Right renal pelvis (tissue), 4 donors: Measurements from ENCODE around the gene GPR27. TPM values are rescaled to one million over a fixed set of nuclear protein-coding genes. Genes with fewer than 3 reads are reported as not detected.
A peak's percentile ranks its signal among the peaks of the same experiment; 100 is the strongest.

Experiments
- DNase-seq, 4 donors: peaks; one replicate each; pipeline ENCODE4 v3.0.0-alpha.2; 2013; ENCODE audit warnings: low read depth in 4 of 4, low spot score in 3 of 4, missing footprints in 1 of 4
- polyA plus RNA-seq, 4 donors: library from polyadenylated mRNA; unstranded; fragments of 120-200 nt; gene quantifications; one replicate each; pipeline ENCODE4 v1.2.1, GENCODE V29; 2013; ENCODE audit not compliant: insufficient read length in 4 of 4

The GPR27 gene
- polyA plus RNA-seq, 4 donors = 9.2 to 10.4 (median 9.7) TPM

- no peak for DNase-seq
Measured at GRCh38 chr3:71784201-71784913, 30.7 kb downstream of the GPR27 start.

DNA sequence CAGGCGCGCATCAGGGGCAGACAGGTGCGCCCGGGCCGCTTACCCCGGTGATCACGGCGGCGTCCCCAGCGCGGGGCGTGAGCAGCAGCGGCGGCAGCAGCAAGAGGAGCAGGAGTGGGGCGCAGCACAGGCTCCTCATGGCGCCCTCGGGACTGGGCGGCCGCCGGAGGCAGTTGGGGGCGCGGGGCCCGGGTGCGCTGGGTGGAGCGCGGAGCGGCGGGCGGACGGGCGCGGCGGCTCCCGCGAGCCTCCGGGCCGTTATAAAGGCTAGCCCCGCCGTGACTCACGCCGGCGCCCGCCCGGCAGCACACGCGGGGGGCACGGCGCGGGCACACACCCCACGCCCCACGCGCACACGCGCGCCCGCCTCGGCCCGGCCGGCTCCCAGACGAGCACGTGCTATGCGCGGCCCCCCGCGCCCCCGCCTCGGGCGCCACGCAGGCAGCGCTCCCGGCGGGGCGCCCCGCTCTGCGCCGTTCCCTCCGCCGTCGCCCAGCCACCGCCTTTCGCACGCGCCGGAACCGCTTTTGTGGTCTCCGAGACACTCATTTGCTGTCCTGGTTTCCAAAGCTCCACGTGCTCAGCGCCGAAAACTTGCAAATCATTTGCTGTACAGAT lies 31.4 kb downstream of the GPR27 start, which contains the start of gene PROK2:
PROK2 (minus strand) TSS at position 235 of the 618 bp plus-strand sequence; CDS start at position 139, 96 bp downstream.
- DNase-seq = peak in 1 of 4 donors; percentile 21

DNA sequence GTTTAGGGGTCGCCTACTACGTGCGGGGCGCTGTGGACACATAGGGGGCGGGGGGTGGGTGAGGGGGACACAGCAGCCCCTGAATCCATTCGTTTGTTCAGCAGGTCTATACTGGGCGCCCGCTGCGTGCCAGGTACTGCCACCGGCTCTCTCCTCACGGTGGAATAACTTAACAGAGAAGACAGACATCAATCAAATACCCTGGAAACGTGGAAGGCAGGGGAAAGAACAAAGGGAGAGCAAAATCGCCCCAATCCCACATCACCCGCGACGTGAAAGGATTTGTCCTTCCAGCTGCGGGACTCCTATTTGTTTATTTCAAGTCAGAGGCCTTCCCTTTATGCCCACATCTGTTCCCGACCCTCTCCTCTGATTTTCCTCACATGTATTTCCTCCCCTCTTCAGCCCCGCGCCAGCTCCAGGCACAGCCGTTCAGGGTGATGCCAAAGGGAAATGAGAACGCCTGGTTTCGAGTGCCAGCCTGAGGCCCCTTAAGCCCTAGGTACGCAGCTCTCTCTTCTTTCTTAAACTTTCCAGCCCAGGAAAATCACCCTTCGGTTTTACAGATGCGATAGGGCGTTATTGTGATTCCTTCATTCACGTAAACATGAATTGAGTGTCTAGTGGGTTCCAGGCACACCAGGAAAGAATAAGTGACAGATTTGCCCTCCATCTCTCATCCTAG lies 32.0 kb downstream of the GPR27 start:
- peak in 1 of 4 donors; percentile 12 for DNase-seq

DNA sequence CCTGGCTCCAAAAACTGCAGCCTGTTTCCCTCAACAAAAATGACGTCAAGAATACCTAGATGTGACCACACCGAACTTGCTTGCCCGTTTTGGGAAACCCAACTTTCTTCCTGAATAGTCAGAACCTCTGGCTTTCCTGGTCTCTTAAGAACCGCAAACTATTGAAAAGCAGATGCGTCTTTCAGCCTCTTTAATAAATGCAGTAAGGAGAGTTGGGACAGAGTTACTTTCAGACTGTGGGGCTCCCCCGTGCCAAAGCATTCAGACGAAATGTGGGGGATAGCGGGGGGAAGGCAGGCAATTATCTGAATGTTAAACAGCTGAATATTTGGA lies 32.5 kb downstream of the GPR27 start:
- peak in 1 of 4 donors; percentile 5 for DNase-seq

GRCh38 chr3:71786551-71786950 lies 32.9 kb downstream of the GPR27 start:
- peak in 1 of 4 donors; percentile 12 for DNase-seq

DNA sequence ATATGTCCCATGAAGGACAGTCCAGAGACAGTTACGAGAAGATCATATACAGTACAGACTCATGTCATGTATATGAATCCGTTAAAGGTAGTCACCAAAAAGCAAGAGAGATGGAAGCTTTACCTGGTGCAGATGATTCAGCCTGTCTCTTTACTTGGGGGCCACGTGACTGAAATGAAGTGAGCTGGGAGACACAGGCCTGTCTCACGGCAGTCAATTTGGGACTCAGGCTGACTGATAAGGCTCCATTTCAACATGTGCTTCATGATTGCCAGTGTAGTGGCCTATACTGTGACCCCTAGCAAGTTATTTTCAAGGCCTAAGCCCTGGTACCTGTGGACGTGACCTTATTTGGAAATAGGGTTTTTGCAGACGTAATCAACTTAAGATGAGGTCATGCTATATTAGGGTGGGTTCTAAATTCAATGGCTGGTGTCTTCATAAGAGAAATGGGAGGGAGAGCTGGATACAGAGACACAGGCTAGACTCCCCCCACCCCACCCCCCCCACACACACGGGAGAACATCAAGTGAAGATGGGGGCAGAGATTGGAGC lies 34.3 kb downstream of the GPR27 start:
- no peak for DNase-seq

- no peak for DNase-seq
Measured at GRCh38 chr3:71789922-71790321, 36.3 kb downstream of the GPR27 start.

DNA sequence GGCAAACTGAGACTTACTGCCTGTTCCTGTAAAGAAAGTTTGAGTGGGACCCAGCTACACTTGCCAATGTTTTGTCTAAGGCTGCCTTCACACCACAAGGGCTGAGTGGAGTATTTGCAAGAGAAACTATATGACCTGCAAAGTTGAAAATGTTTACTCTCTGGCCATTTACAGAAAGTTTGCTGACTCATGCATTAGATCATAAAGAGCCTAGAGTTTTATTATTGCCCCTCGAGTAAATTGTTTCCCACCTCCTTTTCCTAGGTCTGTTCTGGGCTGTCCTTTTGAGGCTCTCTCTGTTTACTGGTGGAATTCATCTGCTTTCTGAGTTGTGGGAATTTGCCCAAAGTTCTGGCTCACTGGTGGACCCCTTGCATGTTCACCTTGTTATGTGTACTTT lies 38.0 kb downstream of the GPR27 start:
- DNase-seq = no peak

GRCh38 chr3:71796290-71796689 lies 42.6 kb downstream of the GPR27 start:
- no peak for DNase-seq

- no peak for DNase-seq
Measured at GRCh38 chr3:71797455-71797854, 43.8 kb downstream of the GPR27 start.

DNA sequence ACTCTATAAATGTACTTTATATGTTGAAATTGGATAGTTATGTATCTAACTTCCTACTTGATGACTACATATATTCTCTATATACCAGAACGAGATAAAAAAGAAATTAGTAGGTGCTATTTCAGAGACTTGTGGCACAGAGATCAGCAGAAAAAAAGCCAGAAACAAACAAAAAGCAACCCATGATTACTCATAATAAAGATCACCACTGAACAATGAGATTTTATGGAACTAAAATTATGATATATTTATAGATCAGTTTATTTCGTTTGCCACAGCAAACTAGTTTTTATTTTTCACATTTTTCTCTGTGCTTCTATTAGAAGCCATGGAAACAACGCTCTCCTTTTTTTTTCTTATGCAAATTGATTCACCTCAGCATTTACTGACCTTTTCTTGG lies 46.4 kb downstream of the GPR27 start:
- DNase-seq = no peak

- no peak for DNase-seq
Measured at GRCh38 chr3:71801986-71802385, 48.3 kb downstream of the GPR27 start.

GRCh38 chr3:71803248-71803647 lies 49.6 kb downstream of the GPR27 start:
- DNase-seq = no peak

DNA sequence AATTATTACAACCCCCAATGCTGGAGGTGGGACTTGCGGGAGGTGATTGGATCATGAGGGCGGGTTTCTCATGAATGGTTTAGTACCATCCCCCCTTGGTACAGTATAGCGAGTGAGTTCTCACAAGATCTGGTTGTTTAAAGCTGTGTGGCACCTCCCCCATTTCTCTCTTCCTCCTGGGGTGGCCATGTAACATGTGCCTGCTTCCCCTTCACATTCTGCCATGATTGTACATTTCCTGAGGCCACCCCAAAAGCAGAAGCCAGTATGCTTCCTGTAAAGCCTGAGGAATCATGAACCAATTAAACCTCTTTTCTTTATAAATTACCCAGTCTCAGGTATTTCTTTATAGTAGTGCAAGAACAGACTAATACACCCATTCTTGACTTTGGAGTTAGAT lies 51.5 kb downstream of the GPR27 start:
- no peak for DNase-seq

GRCh38 chr3:71805691-71806090 lies 52.0 kb downstream of the GPR27 start:
- no peak for DNase-seq

Other genes with a start within 250 kb of the GPR27 start
- 10 to 100 TPM; 31.3 to 39.3 (median 33.6) TPM for gene FOXP1, start 170.1 kb upstream of the GPR27 start, polyA plus RNA-seq
- gene EIF4E3, start 28.5 kb upstream of the GPR27 start, polyA plus RNA-seq = 10 to 100 TPM; 11.7 to 14.7 (median 13.4) TPM
- under 1 TPM in 2 of 4 donors, not detected in 2; 0.06 to 0.10 TPM for gene PROK2, start 31.3 kb downstream of the GPR27 start, polyA plus RNA-seq